K562 (cell line): ENCODE data around the gene OBSCN. TPM values are rescaled to one million over a fixed set of nuclear protein-coding genes. Genes with fewer than 3 reads are reported as not detected.

Experiments
- ATAC-seq: fragments of 200-7000 bp; cut with Tn5 transposase; 3 replicates; pipeline ENCODE4 v1.9.1; 2020; ENCODE audit warnings: moderate library complexity
- BruUV-seq: library from RNA; stranded (reverse); fragments of 400-500 nt; replicated peaks from 2 replicates; lab custom pipeline; 2021; lab: Mats Ljungman, UMichigan
- CTCF ChIA-PET: fragments of 300-600 bp; formaldehyde crosslinking; extraction: SDS; loops from one replicate; lab custom pipeline; 2021; ENCODE audit warnings: low intra/inter-chr PET ratio; lab: Yijun Ruan, JAX
- POLR2A ChIA-PET: fragments of 300-600, 350-650 bp; sonication (Branson Sonifier 250); formaldehyde crosslinking; extraction: SDS; loops from one replicate; lab custom pipeline; 2021; ENCODE audit warnings: antibody characterized with exemption, inconsistent platforms; lab: Yijun Ruan, JAX
- DNase-seq, 4 experiments: peaks; one replicate each; pipeline versions ENCODE4 v3.0.0 to v3.0.0-alpha.2; 2011 to 2018; ENCODE audit warnings: low spot score in 3 of 4, mixed read lengths in 3 of 4; ENCODE audit errors: extremely low read depth in 1 of 4
- FAIRE-seq: peaks from 2 replicates; lab custom pipeline; 2011; peaks lifted over from hg19 to GRCh38; lab: Jason Lieb, UNC
- H2AFZ ChIP-seq: 2 replicates; pipeline ENCODE4 v1.6.0; 2011; ENCODE audit warnings: low read depth, low read length, control low read depth, inconsistent platforms
- H3K27ac ChIP-seq: fragments of 200-600 bp; 3 replicates; pipeline ENCODE4 v1.8.0; 2011; ENCODE audit warnings: low read depth, mild to moderate bottlenecking, control low read depth, inconsistent platforms, low read length, moderate library complexity, mixed read lengths; ENCODE audit errors: extremely low read depth
- H3K27me3 ChIP-seq, 2 experiments: fragments of 300-600 bp in 1 of 2; 2 replicates in 1 of 2; 3 replicates in 1 of 2; pipeline versions ENCODE4 v1.6.0 to v1.8.0; 2011; ENCODE audit warnings: inconsistent platforms in 2 of 2, low read length in 2 of 2, mild to moderate bottlenecking in 1 of 2, mixed read lengths in 1 of 2, moderate library complexity in 1 of 2; ENCODE audit not compliant: control insufficient read depth in 2 of 2, insufficient read depth in 2 of 2
- H3K36me3 ChIP-seq: fragments of 300-600 bp; 3 replicates; pipeline ENCODE4 v1.8.0; 2011; ENCODE audit warnings: mild to moderate bottlenecking, low read length, inconsistent platforms; ENCODE audit not compliant: control insufficient read depth, insufficient read depth
- H3K4me1 ChIP-seq, 2 experiments: fragments of 200-600 bp in 1 of 2; replicated peaks in 1 of 2; 2 replicates in 1 of 2; 3 replicates in 1 of 2; pipeline versions ENCODE4 v1.5.1 to v1.8.0; 2011; ENCODE audit warnings: inconsistent platforms in 2 of 2, low read length in 2 of 2, mild to moderate bottlenecking in 1 of 2, mixed read lengths in 1 of 2, moderate library complexity in 1 of 2; ENCODE audit not compliant: control insufficient read depth in 2 of 2, insufficient read depth in 2 of 2
- H3K4me2 ChIP-seq: 2 replicates; pipeline ENCODE4 v1.6.1; 2011; ENCODE audit warnings: low read length, control low read depth, inconsistent platforms, mixed read lengths; ENCODE audit not compliant: insufficient read depth
- H3K4me3 ChIP-seq: fragments of 200-600 bp; sonication (generic), shearing (Covaris generic); 2 replicates; pipeline ENCODE4 v1.5.1; 2016; ENCODE audit warnings: control low read depth, inconsistent platforms
- H3K79me2 ChIP-seq: fragments of 200-600 bp; 3 replicates; pipeline ENCODE4 v1.8.0; 2011; ENCODE audit warnings: low read length, inconsistent platforms; ENCODE audit not compliant: control insufficient read depth, insufficient read depth
- H3K9ac ChIP-seq, 2 experiments: 2 replicates each; pipeline versions ENCODE4 v1.6.0 to v1.6.1; 2011; ENCODE audit warnings: low read depth in 2 of 2, low read length in 2 of 2, control low read depth in 1 of 2, inconsistent platforms in 1 of 2, mild to moderate bottlenecking in 1 of 2, mixed read lengths in 1 of 2; ENCODE audit not compliant: insufficient read depth in 1 of 2
- H3K9me1 ChIP-seq: one replicate; pipeline ENCODE4 v1.6.0; 2011; ENCODE audit warnings: inconsistent platforms, mild to moderate bottlenecking, low read length, moderate library complexity; ENCODE audit not compliant: control insufficient read depth, insufficient read depth
- H3K9me3 ChIP-seq: replicated peaks from 2 replicates; pipeline ENCODE4 v1.5.1; 2011; ENCODE audit warnings: low read depth, low read length, inconsistent platforms; ENCODE audit not compliant: control insufficient read depth, insufficient read depth
- H4K20me1 ChIP-seq: replicated peaks from 2 replicates; pipeline ENCODE4 v1.6.1; 2011; ENCODE audit warnings: low read length, inconsistent platforms, mixed read lengths; ENCODE audit not compliant: control insufficient read depth, insufficient read depth
- CBFB ChIP-seq: sonication (generic); formaldehyde crosslinking; IDR thresholded peaks from 2 replicates; pipeline ENCODE4 v1.4.0; 2020; ENCODE audit warnings: mild to moderate bottlenecking, missing genetic modification reagents
- DIDO1 ChIP-seq: fragments of 450-650 bp; IDR thresholded peaks from 2 replicates; pipeline ENCODE4 v1.6.1; 2016; ENCODE audit warnings: low read depth, missing biosample characterization, missing genetic modification characterization
- GTF2E2 ChIP-seq: fragments of 200-800 bp; sonication (Bioruptor generic); IDR thresholded peaks from 2 replicates; pipeline ENCODE4 v1.6.1; 2016; ENCODE audit warnings: missing genetic modification characterization, missing compliant biosample characterization
- GTF2F1 ChIP-seq: IDR thresholded peaks from 2 replicates; pipeline ENCODE4 v1.6.1; 2011; ENCODE audit warnings: low read depth, low read length, improper control_type of control experiment
- KDM4B ChIP-seq, 2 experiments: fragments of 450-650 bp in 1 of 2; sonication (generic) in 1 of 2; IDR thresholded peaks; 2 replicates each; pipeline ENCODE4 v1.6.1; 2016 to 2017; ENCODE audit warnings: borderline replicate concordance in 2 of 2, antibody characterized with exemption in 1 of 2, low read depth in 1 of 2, mild to moderate bottlenecking in 1 of 2
- MCM2 ChIP-seq: fragments of 450-650 bp; IDR thresholded peaks from 2 replicates; pipeline ENCODE4 v1.6.1; 2017; ENCODE audit warnings: low read depth, mild to moderate bottlenecking
- MYNN ChIP-seq, 2 experiments: sonication (generic); formaldehyde crosslinking in 1 of 2; IDR thresholded peaks; 2 replicates each; pipeline versions ENCODE4 v1.5.0 to v1.6.1; 2016 to 2020; ENCODE audit warnings: antibody characterized with exemption in 1 of 2, missing genetic modification reagents in 1 of 2
- PRMT5 ChIP-seq: sonication (generic); formaldehyde crosslinking; IDR thresholded peaks from 2 replicates; pipeline ENCODE4 v1.5.0; 2020; ENCODE audit warnings: missing genetic modification reagents
- RBM39 ChIP-seq: fragments of 200-400 bp; formaldehyde crosslinking; optimal IDR thresholded peaks from 2 replicates; pipeline ENCODE3; 2018; ENCODE audit warnings: low read depth, low read length
- RFX1 ChIP-seq: fragments of 450-650 bp; IDR thresholded peaks from 2 replicates; pipeline ENCODE4 v1.6.1; 2016; ENCODE audit warnings: mild to moderate bottlenecking, moderate library complexity
- SMAD1 ChIP-seq: fragments of 150-350 bp; IDR thresholded peaks from 2 replicates; pipeline ENCODE4 v1.6.1; 2014; ENCODE audit warnings: low read length, low read depth; ENCODE audit not compliant: partially characterized antibody
- TBP ChIP-seq: optimal IDR thresholded peaks from 2 replicates; pipeline ENCODE3; 2011; ENCODE audit warnings: low read depth, low read length, improper control_type of control experiment
- TCF7 ChIP-seq: sonication (generic); IDR thresholded peaks from 2 replicates; pipeline ENCODE4 v1.6.1; 2016; ENCODE audit warnings: antibody characterized with exemption, borderline replicate concordance
- ZFP30 ChIP-seq: fragments of 250-450 bp; sonication (Bioruptor Pico); IDR thresholded peaks from 2 replicates; pipeline ENCODE4 v1.8.0; 2022; ENCODE audit warnings: moderate library complexity, mild to moderate bottlenecking, inconsistent platforms, borderline replicate concordance
- WGBS: fragments of 100-300 bp; shearing (Covaris generic); methylation state at CpG from one replicate; pipeline ENCODE4 v1.1.6; 2016; ENCODE audit warnings: low coverage, mixed read lengths; ENCODE audit not compliant: insufficient coverage; ENCODE audit errors: missing lambda C conversion rate; 5-methylcytosine and 5-hydroxymethylcytosine counted together
- in situ Hi-C: fragments of 300-500 bp; cut with MboI; formaldehyde crosslinking; loops from 4 replicates; pipeline ENCODE4 v1.15.0; 2018; ENCODE audit warnings: inconsistent platforms, mixed read lengths
- intact Hi-C: fragments of 100-400 bp; cut with micrococcal nuclease; formaldehyde crosslinking; loops from 2 replicates; pipeline ENCODE4 v1.14.2; 2022
- polyA plus RNA-seq, 8 experiments: library from polyadenylated mRNA; depleted of rRNA in 4 of 8; stranded (reverse) in 5 of 8; unstranded in 3 of 8; fragments of >200 nt; fragmentation: Nextera tagmentation in 2 of 8; fragmentation: Illumina TruSeq in 1 of 8; extraction: Ambion mirVana in 2 of 8; extraction: Trizol in 1 of 8; gene quantifications; 2 replicates each; pipeline versions ENCODE4 v1.2.1 to v1.2.3, GENCODE V29; 2011 to 2014; ENCODE audit warnings: inconsistent platforms in 1 of 8, missing spikeins in 1 of 8
- total RNA-seq, 7 experiments: library from RNA; depleted of rRNA in 6 of 7; stranded (reverse); fragments of >200 nt in 6 of 7; fragmentation: Illumina TruSeq in 2 of 7; extraction: Trizol in 2 of 7; gene quantifications; 2 replicates each; pipeline versions ENCODE4 v1.2.1 to v1.2.3, GENCODE V29; 2011 to 2021; ENCODE audit warnings: low replicate concordance in 1 of 7
- TF ChIP-seq, protein P1 (sequence below): sonication (generic); formaldehyde crosslinking; IDR thresholded peaks from 2 replicates; pipeline ENCODE4 v1.8.0; 2022; ENCODE audit warnings: missing genetic modification reagents, mild to moderate bottlenecking, borderline replicate concordance
- TF ChIP-seq, protein P2 (sequence below): fragments of 450-650 bp; IDR thresholded peaks from 2 replicates; pipeline ENCODE4 v1.6.1; 2016; ENCODE audit warnings: borderline replicate concordance
- TF ChIP-seq, protein P3 (sequence below): sonication (generic); formaldehyde crosslinking; IDR thresholded peaks from 2 replicates; pipeline ENCODE4 v1.8.1; 2023; ENCODE audit warnings: mild to moderate bottlenecking, missing genetic modification reagents

OBSCN gene
- total and polyA plus RNA-seq, 9 of the 15 experiments (the other 6 are each of a cell fraction or from before 2014, with no cell fraction given) = 0.18 to 19.7 (median 3.6) TPM

DNA sequence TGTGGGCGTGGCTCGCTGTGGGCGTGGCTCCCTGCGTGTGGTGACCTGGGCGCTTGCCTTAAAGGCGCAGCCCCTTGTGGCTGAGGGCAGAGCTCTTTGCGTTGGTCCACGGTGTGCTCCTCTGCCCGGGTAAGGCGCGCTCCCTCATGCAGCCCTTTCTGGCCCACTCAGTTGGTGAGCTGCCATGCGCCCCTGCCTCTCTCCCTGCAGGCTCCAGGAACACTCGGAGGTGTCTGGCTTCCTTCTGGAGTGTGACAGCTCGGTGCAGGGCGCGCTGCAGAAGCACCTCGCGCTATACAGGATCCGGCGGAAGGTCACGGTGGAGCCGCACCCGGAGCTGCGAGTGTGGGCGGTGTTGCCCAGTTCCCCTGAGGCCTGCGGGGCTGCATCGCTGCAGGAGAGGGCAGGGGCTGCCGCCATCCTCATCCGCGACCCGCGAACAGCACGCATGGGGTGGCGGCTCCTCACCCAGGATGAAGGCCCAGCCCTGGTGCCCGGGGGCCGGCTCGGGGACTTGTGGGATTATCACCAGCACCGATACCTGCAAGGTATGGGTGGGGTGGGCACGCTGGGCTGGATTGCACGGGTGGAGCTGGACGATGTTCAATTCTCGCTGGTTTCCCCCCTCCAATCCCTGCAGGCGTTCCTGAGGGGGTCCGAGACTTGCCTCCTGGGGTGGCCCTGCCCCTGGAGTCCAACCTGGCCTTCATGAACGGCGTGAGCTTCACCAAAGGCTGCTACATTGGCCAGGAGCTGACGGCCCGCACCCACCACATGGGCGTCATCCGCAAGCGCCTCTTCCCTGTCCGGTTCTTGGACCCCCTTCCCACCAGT is 33.1 kb upstream of the OBSCN start:
- WGBS = 52% methylated on average over 48 of the region's 52 CpGs
- ChIA-PET CTCF (no interaction called here), POLR2A (interaction anchor here (0.6 to 2.2 kb wide), 13 partner anchors 8 to 285 kb away, joined by 3 to 19 read pairs (median 3); partner anchors contain the start of gene IBA57)
- FAIRE-seq (peak; percentile 59), ATAC-seq (peak; percentile 84), DNase-seq (peak; percentile 81 to 95 (median 93))
- Histone ChIP-seq H4K20me1 (peaks cover 9% of the 10 kb centered on the region), H3K4me1 (peaks cover 20 to 68% of the 10 kb centered on the region in 2 experiments; a peak in 4 of 5 replicates), H3K27ac (no peak overlapping the region), H3K9me3 (no peaks in the 10 kb centered on the region), H3K4me2 (peak overlapping the region; percentile 80), H3K27me3 (no peaks in the 10 kb centered on the region), H3K9me1 (no peaks in the 10 kb centered on the region), H3K9ac (peak overlapping the region; percentile 24 to 82; a peak in 3 of 4 replicates), H3K79me2 (peaks cover 4% of the 10 kb centered on the region; the same call in 1 of the 3 replicates), H2AFZ (peak overlapping the region; percentile 94), H3K36me3 (peaks cover 10% of the 10 kb centered on the region; the same call in 2 of the 3 replicates), H3K4me3 (peak overlapping the region; percentile 24)
- intact Hi-C loops = no loop called here
- in situ Hi-C loops = no loop called here
- no TSS peak for BruUV-seq
- TF ChIP-seq MCM2 (no peak), PRMT5 (CRISPR knock-in tag) (no peak), ZFP30 (CRISPR knock-in tag) (no peak), KDM4B (IDR thresholded peaks at IDR 0.05; ENCODE audit: borderline replicate concordance in 2 of 2, low read depth in 1 of 2) (no peak), TBP (peak; percentile 73), RBM39 (no peak), RFX1 (no peak), DIDO1 (tag) (no peak), GTF2E2 (no peak), SMAD1 (no peak), GTF2F1 (no peak), MYNN (IDR thresholded peaks at IDR 0.05) (no peak), MYNN (CRISPR knock-in tag; IDR thresholded peaks at IDR 0.05) (no peak), TCF7 (no peak), CBFB (0 out of 2 replicates have a peak, but pooled peaks have one; percentile 23)
- TF ChIP-seq, protein P1, sequence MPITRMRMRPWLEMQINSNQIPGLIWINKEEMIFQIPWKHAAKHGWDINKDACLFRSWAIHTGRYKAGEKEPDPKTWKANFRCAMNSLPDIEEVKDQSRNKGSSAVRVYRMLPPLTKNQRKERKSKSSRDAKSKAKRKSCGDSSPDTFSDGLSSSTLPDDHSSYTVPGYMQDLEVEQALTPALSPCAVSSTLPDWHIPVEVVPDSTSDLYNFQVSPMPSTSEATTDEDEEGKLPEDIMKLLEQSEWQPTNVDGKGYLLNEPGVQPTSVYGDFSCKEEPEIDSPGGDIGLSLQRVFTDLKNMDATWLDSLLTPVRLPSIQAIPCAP = no peak
- TF ChIP-seq, protein P2, sequence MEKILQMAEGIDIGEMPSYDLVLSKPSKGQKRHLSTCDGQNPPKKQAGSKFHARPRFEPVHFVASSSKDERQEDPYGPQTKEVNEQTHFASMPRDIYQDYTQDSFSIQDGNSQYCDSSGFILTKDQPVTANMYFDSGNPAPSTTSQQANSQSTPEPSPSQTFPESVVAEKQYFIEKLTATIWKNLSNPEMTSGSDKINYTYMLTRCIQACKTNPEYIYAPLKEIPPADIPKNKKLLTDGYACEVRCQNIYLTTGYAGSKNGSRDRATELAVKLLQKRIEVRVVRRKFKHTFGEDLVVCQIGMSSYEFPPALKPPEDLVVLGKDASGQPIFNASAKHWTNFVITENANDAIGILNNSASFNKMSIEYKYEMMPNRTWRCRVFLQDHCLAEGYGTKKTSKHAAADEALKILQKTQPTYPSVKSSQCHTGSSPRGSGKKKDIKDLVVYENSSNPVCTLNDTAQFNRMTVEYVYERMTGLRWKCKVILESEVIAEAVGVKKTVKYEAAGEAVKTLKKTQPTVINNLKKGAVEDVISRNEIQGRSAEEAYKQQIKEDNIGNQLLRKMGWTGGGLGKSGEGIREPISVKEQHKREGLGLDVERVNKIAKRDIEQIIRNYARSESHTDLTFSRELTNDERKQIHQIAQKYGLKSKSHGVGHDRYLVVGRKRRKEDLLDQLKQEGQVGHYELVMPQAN = peak; percentile 55; the same call in 1 of the 2 replicates
- TF ChIP-seq, protein P3, sequence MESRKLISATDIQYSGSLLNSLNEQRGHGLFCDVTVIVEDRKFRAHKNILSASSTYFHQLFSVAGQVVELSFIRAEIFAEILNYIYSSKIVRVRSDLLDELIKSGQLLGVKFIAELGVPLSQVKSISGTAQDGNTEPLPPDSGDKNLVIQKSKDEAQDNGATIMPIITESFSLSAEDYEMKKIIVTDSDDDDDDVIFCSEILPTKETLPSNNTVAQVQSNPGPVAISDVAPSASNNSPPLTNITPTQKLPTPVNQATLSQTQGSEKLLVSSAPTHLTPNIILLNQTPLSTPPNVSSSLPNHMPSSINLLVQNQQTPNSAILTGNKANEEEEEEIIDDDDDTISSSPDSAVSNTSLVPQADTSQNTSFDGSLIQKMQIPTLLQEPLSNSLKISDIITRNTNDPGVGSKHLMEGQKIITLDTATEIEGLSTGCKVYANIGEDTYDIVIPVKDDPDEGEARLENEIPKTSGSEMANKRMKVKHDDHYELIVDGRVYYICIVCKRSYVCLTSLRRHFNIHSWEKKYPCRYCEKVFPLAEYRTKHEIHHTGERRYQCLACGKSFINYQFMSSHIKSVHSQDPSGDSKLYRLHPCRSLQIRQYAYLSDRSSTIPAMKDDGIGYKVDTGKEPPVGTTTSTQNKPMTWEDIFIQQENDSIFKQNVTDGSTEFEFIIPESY = peak; percentile 98
